Suprapubic skin (tissue), 4 donors: ENCODE results near the gene KRT72. TPM values are rescaled to one million over a fixed set of nuclear protein-coding genes. Genes with fewer than 3 reads are reported as not detected.

Experiments used
- DNase-seq, 2 donors: peaks; one replicate each; pipeline ENCODE4 v3.0.0-alpha.2; 2019; ENCODE audit warnings: low spot score in 2 of 2
- H3K27ac ChIP-seq: fragments of 200-600 bp; sonication (generic); one replicate; pipeline ENCODE4 v1.5.1; 2019
- H3K27me3 ChIP-seq: fragments of 200-600 bp; sonication (generic); one replicate; pipeline ENCODE4 v1.5.1; 2019
- H3K36me3 ChIP-seq: fragments of 200-600 bp; sonication (generic); one replicate; pipeline ENCODE4 v1.5.1; 2019
- H3K4me1 ChIP-seq: fragments of 200-600 bp; sonication (generic); one replicate; pipeline ENCODE4 v1.5.1; 2019
- H3K4me3 ChIP-seq: fragments of 200-600 bp; sonication (generic); one replicate; pipeline ENCODE4 v1.5.1; 2019; ENCODE audit warnings: mild to moderate bottlenecking
- H3K9me3 ChIP-seq: fragments of 200-600 bp; sonication (generic); one replicate; pipeline ENCODE4 v1.5.1; 2019
- CTCF ChIP-seq, 2 donors: fragments of 200-600 bp in 1 of 2; fragments of 450-650 bp in 1 of 2; sonication (generic) in 1 of 2; IDR thresholded peaks; one replicate each; pipeline ENCODE4 v1.5.1; 2016 to 2019; ENCODE audit warnings: antibody characterized with exemption in 2 of 2, mild to moderate bottlenecking in 1 of 2, moderate library complexity in 1 of 2
- EP300 ChIP-seq: sonication (generic); formaldehyde crosslinking; IDR thresholded peaks from one replicate; pipeline ENCODE4 v1.6.1; 2017; ENCODE audit warnings: antibody characterized with exemption
- POLR2A ChIP-seq, 2 donors: fragments of 450-650 bp; IDR thresholded peaks; one replicate each; pipeline ENCODE4 v1.6.1; 2017; ENCODE audit warnings: antibody characterized with exemption in 2 of 2, mild to moderate bottlenecking in 2 of 2, moderate library complexity in 2 of 2
- POLR2AphosphoS5 ChIP-seq, 3 donors: sonication (generic); formaldehyde crosslinking; IDR thresholded peaks; one replicate each; pipeline ENCODE4 v1.6.1; 2017; ENCODE audit warnings: antibody characterized with exemption in 3 of 3
- WGBS: methylation state at CpG from one replicate; pipeline ENCODE4 v1.1.5; 2018; 5-methylcytosine and 5-hydroxymethylcytosine counted together
- total RNA-seq, 4 donors: library from RNA; depleted of rRNA; stranded (reverse); fragments of >200 nt; gene quantifications; one replicate each; pipeline ENCODE4 v1.1.0, GENCODE V29; 2016

KRT72 gene
- total RNA-seq, 4 donors from 2014 or later = 2.0 to 19.2 (median 8.8) TPM

- Histone ChIP-seq H3K36me3 (no peaks in the 10 kb centered on the region), H3K9me3 (no peaks in the 10 kb centered on the region), H3K4me3 (no peak overlapping the region), H3K27ac (no peak overlapping the region), H3K4me1 (no peaks in the 10 kb centered on the region), H3K27me3 (peaks cover 10% of the 10 kb centered on the region)
- no peak for DNase-seq
- WGBS = 100% methylated on average over 1 of the region's 5 CpGs
- TF ChIP-seq CTCF (IDR thresholded peaks at IDR 0.05) = no peak
- no peak for TF ChIP-seq EP300
- no peak for TF ChIP-seq POLR2AphosphoS5 (IDR thresholded peaks at IDR 0.05)
- no peak for TF ChIP-seq POLR2A (IDR thresholded peaks at IDR 0.05)
Observed at GRCh38 chr12:52552055-52552454, 49.2 kb downstream of the KRT72 start.

GRCh38 chr12:52551216-52551865 is 49.9 kb downstream of the KRT72 start:
- WGBS = 63% methylated on average over 6 of the region's 6 CpGs
- no peak for DNase-seq

GRCh38 chr12:52546126-52546525 is 55.1 kb downstream of the KRT72 start:
- H3K9me3 ChIP-seq = no peaks in the 10 kb centered on the region
- no peaks in the 10 kb centered on the region for H3K27me3 ChIP-seq
- no peak for TF ChIP-seq CTCF (IDR thresholded peaks at IDR 0.05)
- no peak for TF ChIP-seq POLR2A (IDR thresholded peaks at IDR 0.05)
- TF ChIP-seq EP300 = no peak
- TF ChIP-seq POLR2AphosphoS5 (IDR thresholded peaks at IDR 0.05) = no peak
- peaks cover 19% of the 10 kb centered on the region for H3K4me1 ChIP-seq
- DNase-seq = no peak
- no peak overlapping the region for H3K27ac ChIP-seq
- no peak overlapping the region for H3K4me3 ChIP-seq
- WGBS = 83% methylated on average over 15 of the region's 15 CpGs
- H3K36me3 ChIP-seq = no peaks in the 10 kb centered on the region

More at GRCh38 chr12:52551216-52551865, 49.9 kb downstream of the KRT72 start:
- Histone ChIP-seq H3K9me3 (no peaks in the 10 kb centered on the region), H3K27ac (no peak overlapping the region), H3K27me3 (peaks cover 10% of the 10 kb centered on the region), H3K4me3 (no peak overlapping the region), H3K36me3 (no peaks in the 10 kb centered on the region), H3K4me1 (no peaks in the 10 kb centered on the region)
- TF ChIP-seq POLR2AphosphoS5 (IDR thresholded peaks at IDR 0.05) (no peak), POLR2A (IDR thresholded peaks at IDR 0.05) (no peak), CTCF (IDR thresholded peaks at IDR 0.05) (no peak), EP300 (no peak)

- no peaks in the 10 kb centered on the region for H3K27me3 ChIP-seq
- no peak overlapping the region for H3K4me3 ChIP-seq
- H3K9me3 ChIP-seq = no peaks in the 10 kb centered on the region
- no peaks in the 10 kb centered on the region for H3K36me3 ChIP-seq
- no peak for DNase-seq
- H3K4me1 ChIP-seq = peaks cover 35% of the 10 kb centered on the region
- peak overlapping the region; percentile 51 for H3K27ac ChIP-seq
- no peak for TF ChIP-seq POLR2A (IDR thresholded peaks at IDR 0.05)
- TF ChIP-seq EP300 = no peak
- no peak for TF ChIP-seq POLR2AphosphoS5 (IDR thresholded peaks at IDR 0.05)
- peak in 1 of 2 donors; percentile 24 for TF ChIP-seq CTCF (IDR thresholded peaks at IDR 0.05)
- WGBS = 28% methylated on average over 16 of the region's 17 CpGs
Observed at GRCh38 chr12:52543985-52544883, 57.0 kb downstream of the KRT72 start.

GRCh38 chr12:52542785-52543318 is 58.4 kb downstream of the KRT72 start:
- H3K27me3 ChIP-seq = no peaks in the 10 kb centered on the region
- 81% methylated on average over 7 of the region's 7 CpGs for WGBS
- no peak overlapping the region for H3K4me3 ChIP-seq
- H3K36me3 ChIP-seq = no peaks in the 10 kb centered on the region
- no peak for DNase-seq
- peaks cover 40% of the 10 kb centered on the region for H3K4me1 ChIP-seq
- no peak overlapping the region for H3K27ac ChIP-seq
- H3K9me3 ChIP-seq = no peaks in the 10 kb centered on the region
- TF ChIP-seq POLR2AphosphoS5 (IDR thresholded peaks at IDR 0.05) = no peak
